Measurements from ENCODE around the gene CEACAM6. TPM values are rescaled to one million over a fixed set of nuclear protein-coding genes. Genes with fewer than 3 reads are reported as not detected.

Gene CEACAM6
- total and polyA plus RNA-seq, 2 of the 13 experiments (the other 11 are each of a cell fraction or from before 2014, with no cell fraction given), result not detected

GRCh38 chr19:41810301-41810700, 55.0 kb downstream of the CEACAM6 start (continued):
- TF ChIP-seq ZNF407 (CRISPR knock-in tag; IDR thresholded peaks at IDR 0.05; ENCODE audit: not compliant biosample characterization) (no peak), ZNF816 (CRISPR knock-in tag; IDR thresholded peaks at IDR 0.05; ENCODE audit: borderline replicate concordance) (no peak), JUNB (CRISPR knock-in tag; IDR thresholded peaks at IDR 0.05; ENCODE audit: borderline replicate concordance) (no peak), PHF5A (CRISPR knock-in tag; IDR thresholded peaks at IDR 0.05; ENCODE audit: low read depth, unreplicated experiment) (no peak), HNF4A (CRISPR knock-in tag; IDR thresholded peaks at IDR 0.05) (no peak), FOXO1 (CRISPR knock-in tag; IDR thresholded peaks at IDR 0.05) (no peak), PHF20 (CRISPR knock-in tag; IDR thresholded peaks at IDR 0.05) (no peak), SYNCRIP (IDR thresholded peaks at IDR 0.05; ENCODE audit: insufficient read depth, low read depth, low read length) (no peak), TAF1 (CRISPR knock-in tag; IDR thresholded peaks at IDR 0.05) (no peak), ZFP37 (CRISPR knock-in tag; IDR thresholded peaks at IDR 0.05; ENCODE audit: borderline replicate concordance) (no peak)
